Measurements from ENCODE around the gene ZFP14.
A peak's percentile ranks its signal among the peaks of the same experiment; 100 is the strongest.
"Not testable (repeated sequence)": the region's sequence is repeated elsewhere in the genome, so short reads cannot be mapped to it uniquely, and the experiment has no call there.

ZFP14 gene

DNA sequence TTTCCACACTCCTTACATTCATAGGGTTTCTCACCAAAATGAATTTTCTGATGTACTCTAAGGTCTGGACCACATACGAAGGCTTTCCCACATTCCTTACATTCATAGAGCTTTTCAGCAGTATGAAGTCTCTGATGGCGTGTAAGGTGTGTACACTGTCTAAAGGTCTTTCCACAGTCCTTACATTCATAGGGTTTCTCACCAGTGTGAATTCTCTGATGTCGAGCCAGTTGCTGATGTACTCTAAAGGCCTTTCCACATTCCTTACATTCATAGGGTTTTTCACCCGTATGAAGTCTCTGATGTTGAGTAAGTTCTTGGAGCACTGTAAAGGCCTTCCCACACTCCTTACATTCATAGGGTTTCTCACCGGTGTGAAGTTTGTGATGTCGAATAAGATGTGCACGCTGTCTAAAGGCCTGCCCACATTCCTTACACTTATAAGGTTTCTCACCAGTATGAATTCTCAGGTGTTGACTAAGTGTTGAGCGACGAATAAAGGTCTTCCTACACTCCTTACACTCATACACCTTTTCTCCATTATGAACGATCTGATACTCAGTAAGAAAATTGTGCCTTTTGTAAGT is 38.1 kb downstream of the ZFP14 start:
- intact Hi-C loops (cut with DNase I) = no loop called here
- no peak for DNase-seq

DNA sequence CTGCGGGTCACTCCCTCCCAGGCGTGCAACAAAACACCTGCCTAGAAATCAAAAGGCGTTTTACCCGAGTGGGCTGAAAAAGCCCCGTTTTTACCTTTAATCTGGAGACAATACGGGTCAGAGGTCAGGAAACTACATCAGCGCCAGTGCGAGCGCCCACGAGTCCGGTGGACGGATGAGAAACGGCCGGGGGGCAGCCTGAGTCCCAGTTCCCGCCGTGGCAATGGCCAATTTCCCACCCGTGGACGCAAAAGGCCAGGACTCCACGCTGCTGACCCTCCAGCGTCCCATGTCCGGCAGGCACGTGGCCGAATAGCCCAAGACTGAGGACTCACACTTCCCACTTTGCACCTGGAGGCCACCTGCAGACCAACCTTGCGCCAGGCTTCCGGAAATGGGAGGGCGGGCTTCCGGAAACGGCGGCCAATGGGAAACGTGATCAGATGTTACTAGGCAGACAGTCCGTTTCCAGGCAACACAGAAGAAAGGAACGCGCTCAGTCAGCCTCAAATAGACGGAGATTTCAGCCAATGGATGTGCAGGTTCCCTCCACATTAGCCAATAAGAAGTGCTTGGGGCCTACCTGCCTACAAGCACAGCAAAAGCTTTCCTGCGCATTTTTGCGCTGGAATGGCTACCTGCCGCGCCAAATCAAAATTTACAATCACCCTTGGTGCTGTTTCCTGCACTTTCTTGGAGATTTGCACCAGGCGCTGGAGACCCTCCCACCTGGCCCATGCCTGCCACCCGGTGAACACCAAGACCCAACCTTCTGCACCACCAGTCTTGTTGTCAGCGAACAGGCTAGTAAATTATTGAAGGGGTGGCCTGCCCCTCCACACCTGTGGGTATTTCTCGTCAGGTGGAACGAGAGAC is 47.4 kb downstream of the ZFP14 start:
- intact Hi-C loops (cut with DNase I) = no loop called here
- DNase-seq = peak; percentile 86 to 99 (median 93)

DNA sequence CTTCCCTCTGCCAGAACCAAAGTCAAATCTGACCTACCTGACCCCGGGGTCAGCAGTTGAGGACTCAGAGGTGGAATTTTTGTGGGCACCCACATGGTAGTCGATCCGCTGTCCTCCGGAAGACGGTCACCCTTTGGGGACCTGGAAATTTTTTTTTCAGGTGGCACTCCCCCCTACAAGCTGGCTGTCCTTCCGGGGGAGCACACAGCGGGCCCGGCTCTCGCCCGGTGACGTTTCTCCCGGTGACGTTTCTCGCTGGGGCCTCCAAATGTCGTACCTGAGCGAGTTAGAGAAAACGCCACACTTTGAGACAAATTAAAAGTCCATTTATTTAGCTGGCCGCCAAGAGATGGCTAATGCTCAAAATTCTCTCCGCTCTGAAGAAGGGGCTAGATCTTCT is 48.8 kb downstream of the ZFP14 start:
- intact Hi-C loops (cut with DNase I) = no loop called here
- DNase-seq = no peak

DNA sequence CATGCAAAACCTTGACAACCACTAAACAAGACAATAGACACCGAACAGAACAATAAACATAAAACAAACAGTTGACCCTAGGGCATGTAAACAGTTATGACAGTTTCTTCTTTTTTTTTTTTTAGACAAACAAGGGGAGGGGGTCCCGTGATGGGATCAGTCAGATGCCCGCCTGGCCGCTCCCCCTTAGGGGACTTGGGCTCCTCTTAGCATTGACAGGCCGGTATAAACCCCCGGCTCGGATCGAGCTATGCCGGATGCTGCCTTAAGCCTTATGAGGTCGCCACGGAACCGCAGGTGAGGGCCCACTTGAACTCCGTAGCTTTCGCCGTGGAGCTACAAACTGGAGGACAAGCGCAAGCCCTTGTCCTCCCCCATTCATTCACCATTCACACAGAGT is 49.5 kb downstream of the ZFP14 start:
- DNase-seq; intact Hi-C loops (cut with DNase I): not testable (repeated sequence)

DNA sequence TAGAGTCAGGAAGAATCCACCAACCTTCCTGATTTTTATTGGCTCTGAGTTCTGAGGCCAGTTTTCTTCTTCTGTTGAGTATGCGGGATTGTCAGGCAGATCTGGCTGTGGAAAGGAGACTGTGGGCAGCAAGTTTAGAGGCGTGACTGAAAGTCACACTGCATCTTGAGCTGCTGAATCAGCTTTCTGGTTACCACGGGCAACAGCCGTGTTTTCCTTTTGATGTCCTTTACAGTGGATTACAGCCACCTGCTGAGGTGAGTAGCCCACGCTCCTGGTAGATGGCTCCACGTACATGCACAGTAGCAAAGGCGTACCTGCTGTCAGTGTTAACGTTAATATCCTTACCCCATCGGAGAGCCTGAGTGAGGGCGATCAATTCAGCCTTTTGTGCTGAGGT is 52.4 kb downstream of the ZFP14 start:
- DNase-seq; intact Hi-C loops (cut with DNase I): not testable (repeated sequence)

DNA sequence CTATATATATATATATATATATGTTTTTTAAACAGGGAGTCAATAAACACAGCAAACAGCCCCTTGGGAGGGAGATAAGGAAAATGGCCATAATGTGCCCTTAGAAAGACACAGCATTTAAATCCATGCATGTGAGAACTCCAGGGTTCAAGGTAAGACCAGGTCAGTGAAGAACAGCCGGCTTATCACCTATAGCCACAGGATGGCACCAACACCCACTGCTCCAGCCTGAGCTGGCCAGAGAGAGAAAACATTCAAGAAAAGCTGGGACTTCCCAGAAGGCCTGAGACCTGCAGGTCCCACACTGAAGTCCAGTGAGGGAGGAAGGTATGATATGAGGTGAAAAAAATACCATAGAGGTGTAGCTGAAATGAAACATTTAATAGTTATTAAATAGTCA is 63.8 kb downstream of the ZFP14 start:
- DNase-seq; intact Hi-C loops (cut with DNase I): not testable (repeated sequence)

DNA sequence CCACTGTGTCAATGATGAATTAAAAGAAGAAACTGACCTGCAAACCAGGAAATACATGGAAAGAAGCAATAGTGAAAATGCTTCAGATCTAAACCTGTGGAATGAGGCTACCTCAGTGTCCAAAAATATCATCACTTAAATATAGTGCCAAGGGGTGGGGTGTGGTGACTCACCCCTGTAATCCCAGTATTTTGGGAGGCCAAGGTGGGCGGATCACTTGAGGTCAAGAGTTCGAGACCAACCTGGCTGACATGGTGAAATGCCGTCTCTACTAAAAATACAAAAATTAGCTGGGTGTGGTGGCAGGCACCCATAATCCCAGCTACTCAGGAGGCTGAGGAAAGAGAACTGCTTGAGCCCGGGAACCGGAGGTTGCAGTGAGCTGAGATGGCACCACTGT is 64.9 kb downstream of the ZFP14 start:
- DNase-seq; intact Hi-C loops (cut with DNase I): not testable (repeated sequence)

DNA sequence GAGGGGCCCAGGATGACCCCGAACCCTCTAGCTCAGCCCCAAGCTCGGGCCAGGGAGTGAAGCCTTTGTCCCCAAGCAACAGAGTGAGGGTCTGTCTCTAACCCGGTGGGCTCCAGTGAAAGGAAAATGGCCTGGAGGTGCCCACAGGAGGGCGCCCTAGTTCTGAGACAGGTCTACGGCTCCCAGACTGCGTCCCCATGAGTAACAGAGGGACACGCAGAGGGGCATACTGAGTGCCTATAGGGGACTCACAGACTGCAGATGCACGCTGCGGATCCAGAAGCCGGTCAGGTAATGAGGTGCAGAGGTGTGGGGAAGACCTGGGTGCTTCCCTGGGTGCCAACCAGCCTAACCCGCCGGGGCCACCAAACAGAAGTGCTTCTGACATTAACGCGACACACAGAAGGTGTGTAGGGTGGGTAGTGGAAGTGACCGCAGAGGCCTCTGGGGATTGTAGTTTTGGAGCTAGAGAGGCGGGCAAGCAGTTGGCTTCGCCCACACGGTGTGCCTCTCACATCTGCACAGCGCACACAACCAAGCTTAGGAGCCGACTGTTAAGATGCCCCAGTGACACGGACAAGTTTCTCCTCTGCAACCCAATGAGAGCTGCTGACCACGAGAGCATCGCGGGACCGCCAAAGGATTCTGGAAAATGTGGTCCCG is 67.8 kb downstream of the ZFP14 start:
- intact Hi-C loops (cut with DNase I); DNase-seq: not testable (repeated sequence)

DNA sequence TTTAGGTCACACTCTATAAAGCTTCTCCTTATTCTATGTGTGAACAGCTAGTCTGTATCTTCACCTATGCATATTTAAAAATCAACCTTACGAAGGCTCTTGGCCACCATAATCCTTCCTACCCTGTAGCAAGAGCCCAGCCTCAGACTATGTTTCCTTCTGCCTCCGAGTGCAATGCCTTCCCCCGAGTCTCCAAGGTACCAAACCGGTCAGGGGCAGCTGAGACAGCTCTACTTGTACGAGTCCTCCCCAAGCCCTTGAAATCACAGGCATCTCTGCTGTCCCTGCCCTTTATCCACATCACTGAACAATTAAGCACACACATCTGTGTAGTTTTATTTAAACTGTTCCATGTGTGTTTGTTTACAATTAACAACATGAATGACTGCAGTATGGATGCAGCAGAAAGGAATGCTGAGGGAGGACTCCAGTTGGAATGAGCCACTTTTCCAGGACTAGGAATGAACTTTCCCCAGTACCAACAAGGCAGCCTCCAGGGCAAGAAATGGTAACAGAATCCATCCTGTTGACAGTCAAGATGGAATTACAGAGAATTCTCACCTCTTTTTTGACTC is 68.5 kb downstream of the ZFP14 start:
- DNase-seq; intact Hi-C loops (cut with DNase I): not testable (repeated sequence)

DNA sequence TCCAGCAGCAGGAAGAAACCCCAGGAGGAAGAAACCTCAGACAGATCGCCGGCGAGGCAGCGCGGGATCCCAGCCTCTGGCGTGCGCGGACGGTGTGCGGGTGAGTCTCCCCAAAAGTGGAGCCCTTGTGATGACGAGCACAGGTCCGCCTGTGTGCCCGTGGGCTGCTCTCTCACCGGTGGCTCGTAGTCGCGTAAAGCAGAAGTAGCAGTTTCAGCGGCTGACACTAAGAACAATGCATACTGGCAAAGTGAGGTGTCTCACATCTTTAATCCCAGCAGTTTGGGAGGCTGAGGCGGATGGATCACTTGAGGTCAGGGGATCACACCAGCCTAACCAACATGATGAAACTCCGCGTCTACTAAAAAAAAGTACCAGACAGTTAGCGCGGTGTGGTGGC is 69.2 kb downstream of the ZFP14 start:
- intact Hi-C loops (cut with DNase I); DNase-seq: not testable (repeated sequence)

DNA sequence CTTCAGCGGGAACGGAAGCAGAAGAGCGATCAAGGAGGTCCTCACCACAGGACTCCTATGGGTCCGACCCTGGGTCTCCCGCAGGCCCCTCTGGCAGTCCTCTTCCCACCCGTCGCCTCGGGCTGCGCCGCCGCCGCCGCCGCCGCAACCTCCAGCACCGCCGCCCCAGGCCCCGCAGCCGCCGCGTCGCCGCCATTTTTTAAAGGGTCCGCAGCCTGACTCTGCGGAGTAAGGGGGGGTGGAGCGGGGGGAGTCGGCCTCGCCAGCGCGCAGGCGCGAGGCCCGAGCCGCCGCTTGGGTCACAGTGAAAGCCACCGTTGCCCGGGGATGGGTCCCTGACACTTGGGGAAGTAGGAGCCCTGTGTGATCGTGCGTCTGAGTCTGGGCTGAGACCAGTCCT is 69.7 kb downstream of the ZFP14 start:
- peak in 2 of 10 donors; percentile 66 to 85 for DNase-seq
- intact Hi-C loops (cut with DNase I) = not testable (repeated sequence)

DNA sequence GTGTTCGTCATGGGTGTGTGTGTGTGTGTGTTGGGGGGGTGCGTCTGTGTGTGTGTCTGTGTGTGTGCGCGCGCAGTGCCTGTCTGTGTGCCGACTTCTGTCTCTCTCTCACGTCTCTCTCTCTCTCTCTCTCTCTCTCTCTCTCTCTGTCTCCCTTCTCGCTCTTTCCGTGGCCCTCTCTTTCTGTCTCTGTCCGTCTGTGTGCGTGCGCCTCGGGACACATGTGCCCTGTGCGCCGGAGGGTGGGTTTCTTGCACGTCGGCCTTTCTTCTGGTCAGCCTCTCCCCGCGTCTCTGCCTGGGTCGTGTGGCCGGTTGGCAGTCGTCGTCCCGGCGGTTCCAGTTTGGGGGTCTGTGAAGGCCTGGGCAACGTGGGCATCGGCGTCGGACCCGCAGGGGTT is 86.7 kb downstream of the ZFP14 start:
- peak in 2 of 10 donors; percentile 6 to 35 for DNase-seq
- intact Hi-C loops (cut with DNase I) = not testable (repeated sequence)

Measured in posterior cingulate gyrus (tissue), 11 donors.